GM19238 (cell line): ENCODE results near the gene PHF12.

Experiments used
- DNase-seq: peaks from one replicate; pipeline ENCODE4 v3.0.0; 2011; ENCODE audit warnings: low spot score; ENCODE audit not compliant: insufficient read length

Gene PHF12

DNA sequence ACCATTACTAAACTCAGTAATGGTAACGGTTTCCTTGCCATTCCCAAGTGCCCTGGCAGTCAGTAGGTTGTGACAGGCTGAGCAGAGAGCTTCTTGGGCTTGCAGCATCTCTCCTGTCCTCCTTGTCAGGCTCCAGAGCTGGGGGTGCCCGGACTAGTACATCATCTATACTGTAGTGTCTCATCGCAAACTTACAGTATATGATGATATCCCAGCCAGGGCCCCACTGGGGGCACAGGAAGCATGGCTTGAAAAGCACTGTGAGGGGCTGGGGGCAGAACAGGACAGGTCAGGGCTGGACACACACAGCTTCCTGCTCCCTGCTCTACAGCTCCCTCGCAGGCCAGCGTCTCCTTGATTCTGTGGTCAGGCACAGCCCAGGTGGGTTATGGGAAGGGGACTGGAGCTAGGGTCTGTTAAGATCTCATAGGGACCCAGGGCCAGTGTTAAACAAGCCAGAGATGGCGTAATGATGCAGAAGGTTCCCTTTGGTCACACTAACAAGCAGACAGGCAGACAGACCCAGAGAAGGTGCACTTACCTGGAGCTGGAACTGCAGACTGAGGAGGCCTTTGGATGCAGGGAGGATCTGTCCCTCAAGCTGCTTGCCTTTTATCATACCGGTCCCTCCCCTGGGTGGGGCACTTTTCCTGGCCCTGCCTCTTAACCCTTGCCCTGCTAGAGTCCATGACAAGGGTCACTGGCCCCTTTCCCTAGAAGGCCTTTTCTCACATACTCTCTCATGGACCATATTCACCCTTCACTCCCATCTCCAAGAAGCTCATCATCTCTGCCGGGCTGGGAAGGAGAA, 89.7 kb downstream of the PHF12 start:
- no peak for DNase-seq

DNA sequence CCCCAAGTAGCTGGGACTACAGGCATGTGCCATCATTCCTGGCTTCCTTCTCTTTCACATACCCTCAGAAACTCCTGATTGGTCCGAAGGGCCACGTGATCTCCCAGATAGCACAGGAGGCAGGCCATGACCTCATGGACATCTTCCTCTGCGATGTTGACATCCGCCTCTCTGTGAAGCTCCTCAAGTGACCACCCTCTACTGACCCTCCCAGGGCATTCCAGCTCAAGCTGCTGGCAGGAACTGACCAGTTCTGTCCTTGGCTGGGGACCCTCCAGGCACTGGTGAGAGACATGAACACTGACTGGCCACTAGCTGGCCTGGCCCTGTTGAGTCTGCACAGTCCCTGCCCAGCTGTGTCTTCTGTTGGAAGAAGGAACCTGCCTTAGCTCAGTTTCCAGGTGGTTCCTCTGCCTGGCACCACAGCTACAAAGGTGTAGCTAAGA, 90.9 kb downstream of the PHF12 start:
- DNase-seq, result no peak

DNA sequence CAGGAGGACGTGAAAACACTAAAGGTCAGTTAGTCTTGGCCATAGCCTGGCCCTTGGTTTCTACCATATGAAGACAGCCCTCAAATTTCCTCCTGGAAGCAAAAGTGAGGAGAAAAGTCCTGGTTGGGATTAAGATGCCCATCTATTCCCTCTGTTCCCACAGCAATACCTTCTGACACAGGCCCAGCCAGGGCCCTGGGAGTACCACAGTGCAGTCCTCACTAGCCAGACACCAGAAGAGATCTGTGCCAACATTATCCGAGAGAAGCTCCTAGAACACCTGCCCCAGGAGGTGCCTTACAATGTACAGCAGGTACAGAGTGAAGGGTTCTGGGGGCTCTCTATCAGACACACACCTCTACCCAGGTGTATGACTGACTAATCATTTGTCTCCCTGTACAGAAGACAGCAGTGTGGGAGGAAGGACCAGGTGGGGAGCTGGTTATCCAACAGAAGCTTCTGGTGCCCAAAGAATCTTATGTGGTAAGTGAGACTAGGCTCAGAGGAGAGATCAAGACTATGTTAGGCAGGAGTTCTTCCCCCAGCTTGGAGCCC, 92.4 kb downstream of the PHF12 start:
- no peak for DNase-seq

DNA sequence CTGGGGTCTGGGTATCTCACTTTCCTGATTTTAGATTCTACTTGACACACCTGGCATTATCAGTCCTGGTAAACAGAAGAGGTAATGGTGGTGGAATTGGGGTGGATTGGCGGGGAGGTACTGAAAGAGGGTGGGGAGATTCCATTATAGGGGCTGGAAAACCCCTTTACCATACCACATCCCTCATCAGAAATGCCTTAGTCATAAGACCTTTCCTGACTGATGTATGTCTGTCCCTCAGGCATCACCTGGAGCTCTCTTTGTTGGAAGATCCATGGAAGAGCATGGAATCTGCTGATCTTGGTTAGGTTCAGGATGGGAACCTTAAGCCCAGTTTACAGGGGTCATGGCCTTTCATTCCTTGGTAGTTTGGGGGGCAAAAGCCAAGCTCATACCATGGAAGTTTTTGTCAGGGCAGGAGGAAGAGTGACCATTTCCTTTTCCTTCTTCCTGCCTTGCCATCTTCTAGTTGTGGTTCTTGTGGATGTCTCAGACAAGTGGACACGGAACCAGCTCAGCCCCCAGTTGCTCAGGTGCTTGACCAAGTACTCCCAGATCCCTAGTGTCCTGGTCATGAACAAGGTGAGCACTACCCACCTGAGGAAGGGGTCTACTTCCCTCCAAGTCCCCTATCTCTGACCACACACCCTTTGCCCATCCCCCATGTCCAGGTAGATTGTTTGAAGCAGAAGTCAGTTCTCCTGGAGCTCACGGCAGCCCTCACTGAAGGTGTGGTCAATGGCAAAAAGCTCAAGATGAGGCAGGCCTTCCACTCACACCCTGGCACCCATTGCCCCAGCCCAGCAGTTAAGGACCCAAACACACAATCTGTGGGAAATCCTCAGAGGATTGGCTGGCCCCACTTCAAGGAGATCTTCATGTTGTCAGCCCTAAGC, 93.2 kb downstream of the PHF12 start:
- DNase-seq, result no peak

DNA sequence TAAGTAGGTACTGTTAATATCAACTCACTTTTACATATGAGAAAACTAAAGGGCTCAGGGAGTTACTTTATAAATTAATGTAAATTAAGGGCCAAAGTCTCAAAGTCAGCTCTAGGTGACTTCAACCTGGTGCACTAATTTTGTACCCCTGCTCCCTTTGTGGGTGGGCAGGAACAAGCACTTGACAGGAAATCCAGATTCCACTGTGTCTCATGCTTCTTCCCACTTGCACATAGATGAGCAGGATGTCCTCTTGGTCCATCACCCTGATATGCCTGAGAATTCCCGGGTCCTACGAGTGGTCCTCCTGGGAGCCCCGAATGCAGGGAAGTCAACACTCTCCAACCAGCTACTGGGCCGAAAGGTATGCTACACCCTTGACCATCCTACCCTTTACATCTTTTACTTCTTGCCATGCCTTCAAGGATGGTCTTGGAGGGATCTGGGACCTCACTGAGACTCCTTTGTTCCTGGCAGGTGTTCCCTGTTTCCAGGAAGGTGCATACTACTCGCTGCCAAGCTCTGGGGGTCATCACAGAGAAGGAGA, 95.2 kb downstream of the PHF12 start:
- no peak for DNase-seq

DNA sequence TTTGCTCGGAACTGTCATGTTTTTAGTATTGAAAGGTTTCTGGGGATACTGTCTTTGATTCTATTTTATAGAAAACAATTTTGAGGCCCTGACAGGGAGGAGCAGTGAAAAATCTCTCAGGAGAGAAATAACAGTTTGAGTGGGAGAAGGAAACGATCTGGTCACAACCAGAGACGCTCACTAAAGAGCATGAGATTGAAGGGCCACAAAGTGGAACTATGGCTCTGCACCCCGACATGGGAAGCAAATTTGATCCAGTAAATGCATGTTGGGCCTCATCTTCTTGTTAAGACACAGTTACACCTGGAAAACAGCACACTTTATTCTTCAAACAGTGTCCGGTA, 96.0 kb downstream of the PHF12 start:
- DNase-seq, result no peak
